Activated CD4-positive, CD25-positive, alpha-beta regulatory T cell treated with anti-CD3 and anti-CD28 coated beads, Interleukin-2, amount 50 U/mL, for 72 hours (primary cell): Measurements from ENCODE around the gene VWA1.
"Not testable (repeated sequence)": the region's sequence is repeated elsewhere in the genome, so short reads cannot be mapped to it uniquely, and the experiment has no call there.

Experiments used
- DNase-seq: peaks from one replicate; pipeline ENCODE4 v3.0.0; 2021

Gene VWA1, protein sequence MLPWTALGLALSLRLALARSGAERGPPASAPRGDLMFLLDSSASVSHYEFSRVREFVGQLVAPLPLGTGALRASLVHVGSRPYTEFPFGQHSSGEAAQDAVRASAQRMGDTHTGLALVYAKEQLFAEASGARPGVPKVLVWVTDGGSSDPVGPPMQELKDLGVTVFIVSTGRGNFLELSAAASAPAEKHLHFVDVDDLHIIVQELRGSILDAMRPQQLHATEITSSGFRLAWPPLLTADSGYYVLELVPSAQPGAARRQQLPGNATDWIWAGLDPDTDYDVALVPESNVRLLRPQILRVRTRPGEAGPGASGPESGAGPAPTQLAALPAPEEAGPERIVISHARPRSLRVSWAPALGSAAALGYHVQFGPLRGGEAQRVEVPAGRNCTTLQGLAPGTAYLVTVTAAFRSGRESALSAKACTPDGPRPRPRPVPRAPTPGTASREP

GRCh38 chr1:1435106-1435903, at the start of gene VWA1:
Gene VWA1 (plus strand): TSS chr1:1435690. CDS start chr1:1435749, 59 bp downstream.
- DNase-seq, result peak; percentile 71

- DNase-seq, result no peak
Observed at GRCh38 chr1:1385931-1386330, 49.6 kb upstream of the VWA1 start.

- no peak for DNase-seq
Observed at GRCh38 chr1:1387098-1388077, 48.1 kb upstream of the VWA1 start.

GRCh38 chr1:1388078-1388472, 47.4 kb upstream of the VWA1 start:
- DNase-seq, result no peak

DNA sequence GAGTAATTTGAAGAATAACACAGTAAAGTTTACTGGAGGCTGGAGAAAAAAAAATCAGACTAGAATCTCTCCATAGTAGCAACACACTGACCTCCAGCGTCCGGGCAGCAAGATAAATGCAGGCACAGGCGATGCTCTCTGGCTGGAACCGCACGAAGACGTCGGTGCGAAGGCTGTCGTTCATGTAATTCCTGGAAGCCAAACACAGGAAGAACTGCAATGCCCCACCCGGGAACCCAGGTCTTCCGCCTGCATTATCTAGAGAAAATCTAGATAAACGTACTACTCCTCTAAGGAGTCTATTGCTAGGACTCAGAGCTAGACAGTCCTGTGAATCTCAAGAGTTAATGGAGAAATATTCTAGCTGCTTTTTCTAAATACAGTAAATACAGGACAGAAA, 44.8 kb upstream of the VWA1 start:
- DNase-seq, result no peak

DNA sequence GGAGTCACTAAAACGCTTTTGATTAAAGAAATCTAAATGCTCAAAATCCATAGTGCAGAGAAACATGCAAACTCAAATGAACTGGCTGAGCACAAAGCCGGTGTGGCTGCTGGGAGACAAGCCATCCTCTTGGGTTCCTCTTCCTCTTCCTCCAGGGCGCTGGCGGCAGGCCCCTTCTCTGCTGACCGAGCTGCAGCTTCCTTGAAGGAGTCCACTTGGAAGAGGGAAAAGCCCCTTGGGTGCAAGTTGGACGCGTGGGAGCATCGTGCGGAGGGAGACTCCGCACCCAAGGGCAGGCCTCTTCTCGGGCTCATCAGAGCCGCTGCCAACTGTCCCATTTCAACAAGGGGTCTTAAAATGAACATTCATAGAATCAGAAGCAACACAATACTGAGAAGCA, 44.3 kb upstream of the VWA1 start:
- DNase-seq, result no peak

GRCh38 chr1:1393014-1393413, 42.5 kb upstream of the VWA1 start:
- DNase-seq, result no peak

GRCh38 chr1:1393428-1393827, 42.1 kb upstream of the VWA1 start:
- no peak for DNase-seq

DNA sequence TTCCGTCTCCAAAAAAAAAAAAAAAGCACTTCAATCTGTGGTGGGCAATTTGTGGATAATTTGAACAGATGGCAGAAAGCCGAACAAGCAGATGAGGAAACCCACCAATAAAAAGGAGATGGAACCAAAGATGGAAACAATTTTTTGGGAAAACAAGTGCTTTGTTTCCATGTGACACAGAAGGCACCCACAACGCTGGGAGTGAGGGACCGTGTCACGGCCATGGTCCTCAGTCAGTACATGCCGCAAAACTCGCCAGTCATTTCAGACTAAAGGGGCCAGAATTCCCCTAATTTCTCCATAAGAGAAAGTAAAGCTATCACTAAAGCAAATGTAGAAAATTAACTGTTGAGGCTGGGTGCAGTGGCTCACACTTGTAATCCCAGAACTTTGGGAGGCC, 41.4 kb upstream of the VWA1 start:
- no peak for DNase-seq

- no peak for DNase-seq
Observed at GRCh38 chr1:1395166-1395565, 40.3 kb upstream of the VWA1 start.

GRCh38 chr1:1397839-1398523, 37.5 kb upstream of the VWA1 start:
- DNase-seq, result no peak

GRCh38 chr1:1398677-1399186, 36.8 kb upstream of the VWA1 start:
- no peak for DNase-seq

DNA sequence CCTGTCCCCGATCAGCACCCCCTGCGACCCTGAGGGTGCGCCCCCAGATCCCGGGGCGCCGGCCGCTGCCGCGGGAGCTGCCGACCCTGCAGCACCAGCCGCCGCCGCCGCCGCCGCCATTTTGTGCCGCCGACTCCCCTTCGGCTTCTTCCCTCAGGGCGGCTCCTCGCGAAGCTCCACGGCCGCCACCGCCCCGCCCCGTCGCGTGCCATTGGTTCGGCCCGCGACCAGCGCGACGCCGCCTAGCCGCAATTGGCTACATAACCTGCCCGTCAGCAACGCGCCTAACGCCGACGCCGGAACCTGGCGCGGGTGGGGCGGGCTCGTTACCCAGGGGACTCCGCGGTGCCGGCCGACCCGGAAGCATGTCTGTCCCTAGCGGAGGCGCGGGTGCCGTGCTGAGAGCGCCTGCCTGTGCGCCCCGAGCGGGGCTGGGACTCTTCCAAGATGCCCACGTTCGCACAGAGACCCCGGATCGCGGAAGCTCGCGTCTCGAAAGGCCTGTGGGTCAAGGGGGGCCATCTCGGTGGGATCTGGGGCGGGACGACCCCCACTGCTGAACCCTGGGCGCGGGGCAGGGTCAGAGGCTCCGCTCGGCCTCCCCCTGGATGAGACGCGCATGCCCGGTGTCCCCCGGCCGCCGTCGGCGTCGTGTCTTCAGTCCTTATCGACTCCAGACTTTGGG, 36.2 kb upstream of the VWA1 start, which contains the start of gene CCNL2:
CCNL2 (minus strand) TSS at position 149 of the 685 bp plus-strand sequence; CDS start at position 120, 29 bp downstream.
- DNase-seq, result peak; percentile 100

- peak; percentile 45 for DNase-seq
Observed at GRCh38 chr1:1399872-1400575, 35.5 kb upstream of the VWA1 start.

DNA sequence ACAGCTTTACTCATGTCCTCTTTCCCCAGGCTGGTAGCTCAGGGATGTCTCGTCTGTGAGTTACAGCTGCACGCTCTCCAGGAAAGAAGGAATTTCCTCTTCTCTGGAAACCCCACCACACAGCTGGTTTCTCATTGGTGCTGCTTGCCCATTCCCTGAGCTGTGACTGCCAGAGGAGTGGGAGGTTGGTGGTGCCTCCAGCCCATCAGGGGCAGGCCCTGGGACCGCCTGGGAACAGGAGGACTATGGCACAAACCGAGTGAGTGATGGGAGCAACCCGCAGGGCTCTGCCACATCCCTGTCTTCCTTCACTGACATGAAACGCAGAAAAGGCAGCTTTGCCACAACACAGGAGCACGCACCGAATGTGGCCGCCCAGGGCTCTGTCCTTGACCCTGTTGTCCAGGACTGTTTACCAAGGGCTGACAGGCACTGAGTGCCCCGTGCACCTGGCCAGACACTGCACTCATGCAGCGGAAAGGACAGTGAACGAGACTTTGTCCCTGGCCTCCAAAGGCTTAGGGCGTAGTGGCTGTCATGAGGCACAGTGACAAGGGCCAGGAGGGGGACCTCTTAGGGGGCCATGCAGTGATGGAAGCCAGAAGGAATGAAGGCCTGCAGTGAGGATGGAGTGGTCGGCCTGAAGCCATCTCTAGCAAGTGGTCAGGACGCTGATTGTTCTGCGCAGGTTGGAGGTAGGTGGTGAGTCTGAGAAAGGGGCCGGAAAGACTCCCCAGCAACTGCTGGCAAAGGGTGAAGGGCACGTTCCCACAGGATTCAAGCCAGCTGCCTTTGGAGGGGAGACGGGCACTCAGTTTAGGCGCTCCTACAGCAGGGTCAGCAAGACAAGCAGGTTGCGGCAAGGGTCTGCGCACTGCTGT, 34.7 kb upstream of the VWA1 start:
- DNase-seq, result no peak

DNA sequence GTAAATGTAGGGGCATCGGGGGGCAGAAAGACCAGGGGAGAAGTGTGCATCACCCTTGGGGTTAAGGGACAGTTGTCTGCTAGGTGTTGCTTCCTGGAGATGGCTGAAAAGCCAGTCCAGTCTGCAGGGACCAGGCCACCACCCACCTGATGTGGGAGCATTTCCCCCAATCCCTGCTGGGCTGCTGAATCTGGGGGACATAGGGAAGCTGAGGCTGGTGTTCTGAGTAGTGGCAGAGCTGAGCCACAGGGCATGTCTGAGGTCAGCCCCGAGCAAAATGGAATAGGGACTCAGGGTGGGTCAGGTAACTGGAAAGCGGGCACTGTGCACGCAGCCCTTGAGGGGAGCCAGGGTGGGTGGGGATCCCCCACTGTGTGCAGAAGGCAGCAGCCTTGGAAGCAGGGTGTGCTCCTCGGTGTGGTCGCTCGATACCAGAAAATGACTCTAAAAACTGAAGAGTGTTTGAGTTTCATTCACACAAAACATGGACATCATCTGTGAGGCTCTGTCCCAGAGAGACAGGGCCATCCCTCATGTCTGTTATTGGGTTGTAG, 34.0 kb upstream of the VWA1 start:
- no peak for DNase-seq

DNA sequence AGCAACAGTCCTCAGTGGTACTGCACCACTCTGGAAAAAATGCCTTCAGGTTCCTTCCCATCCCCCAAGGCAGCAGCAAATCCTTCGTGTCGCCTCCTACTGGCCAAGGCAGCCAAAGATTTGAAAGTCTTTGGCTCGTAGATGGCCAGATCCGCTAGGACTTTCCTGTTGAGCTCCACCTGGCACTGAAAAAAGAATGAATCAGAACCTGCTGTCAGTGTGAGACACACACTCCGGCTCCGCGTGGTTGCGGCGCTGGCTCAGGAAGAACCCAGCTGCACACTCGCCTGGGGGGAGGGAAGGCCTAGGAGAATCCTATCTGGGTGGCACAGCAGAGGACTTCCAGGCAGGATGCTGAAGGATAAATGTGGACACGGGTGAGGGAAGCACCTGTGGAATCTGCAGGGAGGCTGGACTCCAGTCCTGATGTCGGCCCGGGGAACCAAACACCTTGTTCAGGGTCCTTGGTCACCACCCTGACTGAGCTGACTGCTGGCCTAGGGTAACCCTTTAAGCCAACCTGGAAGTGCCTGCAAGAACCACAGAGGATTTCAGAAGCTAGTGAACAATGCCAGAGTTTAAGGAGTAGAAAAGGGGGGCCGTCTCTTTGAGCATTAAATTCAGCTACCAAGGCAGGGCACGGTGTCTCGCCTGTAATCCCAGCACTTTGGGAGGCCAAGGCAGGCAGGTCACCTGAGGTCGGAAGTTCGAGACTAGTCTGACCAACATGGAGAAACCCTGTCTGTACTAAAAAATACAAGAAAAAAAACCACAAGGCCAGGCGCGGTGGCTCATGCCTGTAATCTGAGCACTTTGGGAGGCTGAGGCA, 33.2 kb upstream of the VWA1 start:
- DNase-seq, result no peak

DNA sequence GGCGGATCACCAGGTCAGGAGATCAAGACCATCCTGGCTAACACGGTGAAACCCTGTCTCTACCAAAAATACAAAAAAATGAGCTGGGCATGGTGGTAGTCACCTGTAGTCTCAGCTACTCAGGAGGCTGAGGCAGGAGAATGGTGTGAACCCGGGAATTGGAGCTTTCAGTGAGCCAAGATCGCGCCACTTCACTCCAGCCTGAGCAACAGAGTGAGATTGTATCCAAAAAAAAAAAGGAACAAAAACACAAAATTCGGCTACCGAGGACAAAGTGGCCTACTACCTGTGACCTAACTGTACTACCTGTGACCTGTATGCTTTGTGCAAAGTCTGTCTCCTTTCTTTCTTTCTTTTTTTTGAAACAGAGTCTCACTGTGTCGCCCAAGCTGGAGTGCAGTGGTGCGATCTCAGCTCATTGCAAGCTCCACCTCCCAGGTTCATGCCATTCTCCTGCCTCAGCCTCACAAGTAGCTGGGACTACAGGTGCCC, 32.5 kb upstream of the VWA1 start:
- not testable (repeated sequence) for DNase-seq
